Measurements from ENCODE around the gene SCMH1.

SCMH1 gene

DNA sequence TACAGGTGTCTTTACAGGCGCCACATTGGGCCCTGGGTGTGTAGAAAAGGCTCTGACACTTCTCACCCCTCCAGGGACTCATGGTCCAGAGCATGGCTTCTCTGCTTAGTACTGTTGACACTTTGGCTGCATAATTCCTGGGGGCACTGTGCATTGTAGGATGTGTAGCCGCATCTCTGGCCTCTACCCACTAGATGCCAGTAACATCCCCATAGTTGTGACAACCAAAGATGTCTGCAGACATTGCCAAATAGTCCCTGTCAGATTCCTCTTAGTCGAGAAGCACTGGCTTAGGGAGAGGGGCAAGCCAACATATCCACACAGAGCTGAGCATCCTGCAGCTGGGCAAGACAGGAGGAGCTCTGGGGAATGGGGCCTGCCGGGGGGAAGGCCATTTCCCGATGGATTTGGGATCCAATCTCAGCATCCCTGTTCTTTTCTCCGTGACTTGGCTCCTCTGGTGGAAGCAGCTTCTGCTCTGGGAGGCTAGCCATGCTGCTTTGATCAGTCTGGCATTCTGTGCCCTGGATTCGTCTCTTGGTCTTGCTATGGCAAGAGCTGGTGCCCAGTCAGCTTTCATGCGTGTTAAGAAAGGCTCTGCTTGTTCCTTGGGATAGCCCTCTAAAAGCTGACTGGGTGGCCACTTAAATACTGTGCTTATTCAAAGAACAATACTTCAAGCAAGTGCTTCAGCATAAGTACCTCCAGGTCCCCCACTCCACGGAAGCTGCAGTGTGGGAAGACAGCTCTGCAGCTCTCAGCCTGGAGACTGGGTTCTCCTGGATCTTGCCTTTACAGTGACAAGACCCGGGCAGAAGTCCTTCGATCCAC is 38.3 kb upstream of the SCMH1 start:
- Histone ChIP-seq H2AFZ (no peak overlapping the region), H3K9me3 (ENCODE audit: control insufficient read depth, low read length) (no peaks in the 10 kb centered on the region), H3K79me2 (no peaks in the 10 kb centered on the region), H3K4me2 (ENCODE audit: low read length) (no peak overlapping the region), H3K27me3 (ENCODE audit: control insufficient read depth, insufficient read depth, low read length) (no peaks in the 10 kb centered on the region), H3K27ac (no peak overlapping the region), H3K4me1 (no peaks in the 10 kb centered on the region), H3K4me3 (ENCODE audit: low read depth, low read length) (no peak overlapping the region), H3K36me3 (ENCODE audit: control insufficient read depth, insufficient read depth, low read length) (no peaks in the 10 kb centered on the region), H3K9ac (no peak overlapping the region)
- TF ChIP-seq, protein P1, sequence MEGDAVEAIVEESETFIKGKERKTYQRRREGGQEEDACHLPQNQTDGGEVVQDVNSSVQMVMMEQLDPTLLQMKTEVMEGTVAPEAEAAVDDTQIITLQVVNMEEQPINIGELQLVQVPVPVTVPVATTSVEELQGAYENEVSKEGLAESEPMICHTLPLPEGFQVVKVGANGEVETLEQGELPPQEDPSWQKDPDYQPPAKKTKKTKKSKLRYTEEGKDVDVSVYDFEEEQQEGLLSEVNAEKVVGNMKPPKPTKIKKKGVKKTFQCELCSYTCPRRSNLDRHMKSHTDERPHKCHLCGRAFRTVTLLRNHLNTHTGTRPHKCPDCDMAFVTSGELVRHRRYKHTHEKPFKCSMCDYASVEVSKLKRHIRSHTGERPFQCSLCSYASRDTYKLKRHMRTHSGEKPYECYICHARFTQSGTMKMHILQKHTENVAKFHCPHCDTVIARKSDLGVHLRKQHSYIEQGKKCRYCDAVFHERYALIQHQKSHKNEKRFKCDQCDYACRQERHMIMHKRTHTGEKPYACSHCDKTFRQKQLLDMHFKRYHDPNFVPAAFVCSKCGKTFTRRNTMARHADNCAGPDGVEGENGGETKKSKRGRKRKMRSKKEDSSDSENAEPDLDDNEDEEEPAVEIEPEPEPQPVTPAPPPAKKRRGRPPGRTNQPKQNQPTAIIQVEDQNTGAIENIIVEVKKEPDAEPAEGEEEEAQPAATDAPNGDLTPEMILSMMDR (IDR thresholded peaks at IDR 0.05) = no peak

DNA sequence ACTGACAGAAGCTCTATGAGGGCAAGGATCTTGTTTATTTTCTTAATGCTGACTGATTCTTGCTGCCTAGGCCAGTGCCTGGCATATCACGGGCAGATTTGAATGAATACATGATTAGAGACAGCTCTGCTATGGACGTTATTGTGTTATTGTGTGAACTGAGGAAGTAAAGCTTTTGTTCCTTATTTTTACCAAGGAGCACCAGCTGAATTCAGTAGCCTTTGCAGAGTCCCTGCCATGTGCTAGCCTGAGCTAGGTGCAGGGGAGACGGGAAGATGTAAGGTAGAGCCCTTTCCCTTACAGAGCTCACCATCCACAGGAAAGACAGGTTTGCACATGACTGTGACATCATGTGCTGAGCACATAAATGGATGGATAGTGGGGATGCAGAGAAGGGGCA is 36.0 kb upstream of the SCMH1 start:
- Histone ChIP-seq H3K4me2 (ENCODE audit: low read length) (peak overlapping the region; percentile 47), H3K9me3 (ENCODE audit: control insufficient read depth, low read length) (no peaks in the 10 kb centered on the region), H3K4me3 (ENCODE audit: low read depth, low read length) (no peak overlapping the region), H3K9ac (no peak overlapping the region), H3K27me3 (ENCODE audit: control insufficient read depth, insufficient read depth, low read length) (no peaks in the 10 kb centered on the region), H3K27ac (no peak overlapping the region), H3K36me3 (ENCODE audit: control insufficient read depth, insufficient read depth, low read length) (no peaks in the 10 kb centered on the region), H2AFZ (no peak overlapping the region), H3K79me2 (no peaks in the 10 kb centered on the region), H3K4me1 (no peaks in the 10 kb centered on the region)
- TF ChIP-seq, protein P1 (IDR thresholded peaks at IDR 0.05) = no peak

GRCh38 chr1:41277371-41277975 is 35.4 kb upstream of the SCMH1 start:
- H3K9ac ChIP-seq = no peak overlapping the region
- H3K27me3 ChIP-seq (ENCODE audit: control insufficient read depth, insufficient read depth, low read length) = no peaks in the 10 kb centered on the region
- H3K27ac ChIP-seq = no peak overlapping the region
- peak overlapping the region; percentile 47 for H3K4me2 ChIP-seq (ENCODE audit: low read length)
- no peaks in the 10 kb centered on the region for H3K79me2 ChIP-seq
- H2AFZ ChIP-seq = no peak overlapping the region
- TF ChIP-seq, protein P1 (IDR thresholded peaks at IDR 0.05) = no peak
- no peaks in the 10 kb centered on the region for H3K4me1 ChIP-seq
- no peak overlapping the region for H3K4me3 ChIP-seq (ENCODE audit: low read depth, low read length)
- no peaks in the 10 kb centered on the region for H3K36me3 ChIP-seq (ENCODE audit: control insufficient read depth, insufficient read depth, low read length)
- no peaks in the 10 kb centered on the region for H3K9me3 ChIP-seq (ENCODE audit: control insufficient read depth, low read length)

- no peak overlapping the region for H3K4me3 ChIP-seq (ENCODE audit: low read depth, low read length)
Observed at GRCh38 chr1:41275831-41276230, 33.7 kb upstream of the SCMH1 start.

More at GRCh38 chr1:41275831-41276230, 33.7 kb upstream of the SCMH1 start:
- TF ChIP-seq, protein P1 (IDR thresholded peaks at IDR 0.05) = no peak
- no peaks in the 10 kb centered on the region for H3K9me3 ChIP-seq (ENCODE audit: control insufficient read depth, low read length)
- no peaks in the 10 kb centered on the region for H3K36me3 ChIP-seq (ENCODE audit: control insufficient read depth, insufficient read depth, low read length)
- H3K27ac ChIP-seq = no peak overlapping the region
- H3K9ac ChIP-seq = no peak overlapping the region
- no peak overlapping the region for H3K4me2 ChIP-seq (ENCODE audit: low read length)
- H3K79me2 ChIP-seq = no peaks in the 10 kb centered on the region
- H3K27me3 ChIP-seq (ENCODE audit: control insufficient read depth, insufficient read depth, low read length) = no peaks in the 10 kb centered on the region
- no peak overlapping the region for H2AFZ ChIP-seq
- H3K4me1 ChIP-seq = no peaks in the 10 kb centered on the region
